GM12873 (cell line): ENCODE results near the gene NRCAM.

Experiments used
- TF ChIP-seq, protein P1 (sequence below): IDR thresholded peaks from 2 replicates; pipeline ENCODE4 v1.5.1; 2012; ENCODE audit warnings: low read depth, mild to moderate bottlenecking, moderate library complexity, low read length, control low read depth; ENCODE audit not compliant: insufficient read depth; ENCODE audit errors: missing control alignments

Gene NRCAM

DNA sequence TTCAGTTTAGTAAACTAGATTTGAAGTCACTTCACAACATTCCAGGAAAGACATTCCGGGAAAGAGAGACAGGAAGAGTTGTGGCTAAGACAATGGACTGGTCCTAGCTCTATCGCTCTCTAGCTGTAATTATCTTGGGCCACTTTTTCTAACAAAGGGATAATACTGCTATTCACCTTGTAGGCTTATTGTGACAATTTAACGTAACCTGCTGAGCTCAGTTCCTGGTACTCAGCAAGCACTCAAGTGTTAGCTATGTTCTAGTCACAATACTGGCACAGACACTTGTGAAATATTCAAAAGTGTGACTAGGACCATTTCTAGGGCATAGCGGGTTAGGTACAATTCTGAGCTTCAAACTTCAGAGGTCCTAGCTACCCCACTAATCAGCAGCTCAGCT, 12.0 kb upstream of the NRCAM start:
- TF ChIP-seq, protein P1, sequence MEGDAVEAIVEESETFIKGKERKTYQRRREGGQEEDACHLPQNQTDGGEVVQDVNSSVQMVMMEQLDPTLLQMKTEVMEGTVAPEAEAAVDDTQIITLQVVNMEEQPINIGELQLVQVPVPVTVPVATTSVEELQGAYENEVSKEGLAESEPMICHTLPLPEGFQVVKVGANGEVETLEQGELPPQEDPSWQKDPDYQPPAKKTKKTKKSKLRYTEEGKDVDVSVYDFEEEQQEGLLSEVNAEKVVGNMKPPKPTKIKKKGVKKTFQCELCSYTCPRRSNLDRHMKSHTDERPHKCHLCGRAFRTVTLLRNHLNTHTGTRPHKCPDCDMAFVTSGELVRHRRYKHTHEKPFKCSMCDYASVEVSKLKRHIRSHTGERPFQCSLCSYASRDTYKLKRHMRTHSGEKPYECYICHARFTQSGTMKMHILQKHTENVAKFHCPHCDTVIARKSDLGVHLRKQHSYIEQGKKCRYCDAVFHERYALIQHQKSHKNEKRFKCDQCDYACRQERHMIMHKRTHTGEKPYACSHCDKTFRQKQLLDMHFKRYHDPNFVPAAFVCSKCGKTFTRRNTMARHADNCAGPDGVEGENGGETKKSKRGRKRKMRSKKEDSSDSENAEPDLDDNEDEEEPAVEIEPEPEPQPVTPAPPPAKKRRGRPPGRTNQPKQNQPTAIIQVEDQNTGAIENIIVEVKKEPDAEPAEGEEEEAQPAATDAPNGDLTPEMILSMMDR = no peak

DNA sequence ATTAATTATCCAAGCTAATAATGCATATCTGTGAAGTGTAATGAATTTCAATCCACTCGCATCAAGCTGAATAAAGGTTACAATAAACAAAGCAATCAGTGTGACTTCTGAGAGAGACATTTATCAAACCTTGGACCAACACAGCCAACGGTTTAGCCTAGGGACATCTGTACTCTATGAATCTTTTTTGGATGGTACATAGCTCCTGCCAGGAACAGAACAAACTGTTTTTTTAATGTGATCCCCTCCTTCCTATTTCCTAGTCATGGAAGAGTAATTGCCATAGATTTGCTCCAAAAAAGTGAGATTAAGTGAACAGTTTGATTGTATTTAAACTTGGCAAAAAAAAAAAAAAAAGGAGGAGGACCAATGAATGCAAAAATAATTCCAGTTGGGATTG, 11.2 kb upstream of the NRCAM start:
- TF ChIP-seq, protein P1 = no peak

GRCh38 chr7:108464743-108465142, 8.5 kb upstream of the NRCAM start:
- TF ChIP-seq, protein P1 = no peak

DNA sequence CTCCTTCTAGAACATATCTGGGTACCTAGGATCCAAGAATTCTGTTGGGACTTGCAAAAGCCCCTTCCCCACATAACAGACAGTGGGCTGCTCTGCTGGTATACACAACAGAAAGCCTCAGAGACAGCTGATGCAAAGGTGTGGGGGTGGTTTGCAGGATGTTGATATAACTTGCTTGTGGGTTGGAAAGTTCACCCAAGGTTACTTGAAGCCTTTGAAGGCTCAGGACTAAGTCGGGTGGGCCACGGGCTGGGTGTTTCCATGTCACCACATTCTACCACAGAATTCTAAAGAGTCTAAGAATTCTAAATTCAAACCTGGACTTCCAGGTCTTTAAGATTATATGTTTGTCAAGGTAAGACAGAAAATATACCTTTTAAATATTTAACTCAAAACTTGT, 7.4 kb upstream of the NRCAM start:
- TF ChIP-seq, protein P1 = no peak

- TF ChIP-seq, protein P1 = no peak
Measured at GRCh38 chr7:108461840-108462239, 5.6 kb upstream of the NRCAM start.

- TF ChIP-seq, protein P1 = no peak
Measured at GRCh38 chr7:108460964-108461363, 4.7 kb upstream of the NRCAM start.

DNA sequence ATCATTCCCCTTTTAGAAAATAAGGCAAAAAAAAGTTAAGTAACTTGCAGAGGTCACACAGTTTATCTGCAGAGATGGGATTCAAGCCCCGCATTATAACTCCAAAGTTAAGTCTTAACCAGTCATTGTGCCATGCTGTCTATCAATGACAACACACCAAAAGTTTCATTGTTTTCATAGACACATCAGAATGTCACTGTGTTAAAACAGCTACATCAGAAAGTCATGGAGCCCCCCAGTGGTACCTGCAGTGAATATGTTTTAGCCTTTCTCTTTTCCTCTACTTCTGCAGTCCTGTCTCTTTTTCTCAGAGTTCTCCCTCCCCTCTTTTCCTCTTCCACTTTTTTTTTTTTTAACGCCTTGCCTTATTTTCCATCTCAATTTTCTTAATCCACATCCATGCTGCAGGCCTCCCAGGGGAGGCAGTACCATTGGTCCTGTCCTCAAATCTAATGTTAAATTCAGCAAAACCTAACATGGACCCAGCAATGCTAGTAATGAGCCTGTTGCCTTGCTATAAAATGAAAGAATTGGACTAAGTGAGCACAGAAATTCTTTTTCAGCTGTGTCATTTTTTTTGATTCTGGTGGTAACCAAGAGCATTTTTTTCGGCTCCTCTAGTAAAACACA, 3.8 kb upstream of the NRCAM start:
- TF ChIP-seq, protein P1 = peak; percentile 69
